NCI-H128 (cell line): ENCODE data around the gene MEF2A.
"Not testable (repeated sequence)": the region's sequence is repeated elsewhere in the genome, so short reads cannot be mapped to it uniquely, and the experiment has no call there.

Experiments used
- DNase-seq: peaks from one replicate; lab custom pipeline; 2025; ENCODE audit not compliant: unreplicated experiment; lab: John Stamatoyannopoulos, UW

The MEF2A gene

GRCh38 chr15:99565299-99566156 is at the start of gene MEF2A:
MEF2A (plus strand) TSS chr15:99565984; CDS start chr15:99633120, 67,136 bp downstream.
- peak; percentile 69 for DNase-seq

- no peak for DNase-seq
These were observed 47.6 kb upstream of the MEF2A start for GRCh38 chr15:99518191-99518590.

- DNase-seq = not testable (repeated sequence)
These were observed 46.4 kb upstream of the MEF2A start for GRCh38 chr15:99519366-99519765.

DNA sequence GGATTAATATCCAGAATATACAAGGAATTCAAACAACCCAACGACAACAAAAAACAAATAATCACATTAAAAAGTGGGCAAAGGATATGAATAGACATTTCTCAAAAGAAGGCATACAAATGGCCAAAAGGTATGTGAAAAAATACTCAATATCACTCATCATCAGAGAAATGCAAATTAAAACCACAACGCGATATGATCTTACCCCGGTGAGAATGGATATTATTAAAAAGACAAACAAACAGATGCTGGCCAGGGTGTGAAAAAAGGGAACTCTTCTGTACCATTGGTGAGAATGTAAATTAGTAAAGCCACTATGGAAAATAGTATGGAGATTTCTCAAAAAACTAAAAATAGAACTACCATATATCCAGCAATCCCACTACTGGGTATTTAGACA is 43.5 kb upstream of the MEF2A start:
- no peak for DNase-seq

GRCh38 chr15:99526176-99526575 is 39.6 kb upstream of the MEF2A start:
- no peak for DNase-seq

GRCh38 chr15:99526671-99527070 is 39.1 kb upstream of the MEF2A start:
- DNase-seq = no peak

DNA sequence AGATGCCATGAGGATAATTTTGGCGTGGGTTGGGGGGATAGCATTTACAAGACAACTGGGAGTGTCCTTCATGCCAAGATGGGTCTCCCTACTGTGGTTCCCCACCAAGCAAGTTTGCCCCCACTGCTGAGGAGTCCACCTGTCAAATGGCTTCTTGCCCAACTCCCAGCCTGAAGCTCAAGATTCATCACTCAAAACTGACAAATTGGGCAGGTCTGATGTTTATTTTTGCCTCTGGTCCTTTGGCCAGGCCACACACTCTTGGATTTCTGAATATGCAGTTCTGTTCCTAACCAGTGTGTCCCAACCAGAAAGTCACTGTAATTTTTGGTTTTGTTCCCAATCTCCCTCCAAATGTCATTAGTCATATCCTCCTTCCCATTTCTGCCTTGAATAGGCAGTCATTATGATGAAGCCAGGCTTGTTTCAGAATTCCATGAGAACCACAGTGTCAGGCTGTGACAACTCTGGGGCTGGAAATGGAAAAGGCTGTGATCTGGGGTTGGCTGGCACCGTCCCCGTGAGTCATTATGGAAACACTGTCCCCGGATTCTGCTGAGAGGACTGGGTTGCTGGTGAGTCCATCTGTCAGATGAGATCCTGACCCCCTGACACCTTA is 29.3 kb upstream of the MEF2A start:
- DNase-seq = no peak

DNA sequence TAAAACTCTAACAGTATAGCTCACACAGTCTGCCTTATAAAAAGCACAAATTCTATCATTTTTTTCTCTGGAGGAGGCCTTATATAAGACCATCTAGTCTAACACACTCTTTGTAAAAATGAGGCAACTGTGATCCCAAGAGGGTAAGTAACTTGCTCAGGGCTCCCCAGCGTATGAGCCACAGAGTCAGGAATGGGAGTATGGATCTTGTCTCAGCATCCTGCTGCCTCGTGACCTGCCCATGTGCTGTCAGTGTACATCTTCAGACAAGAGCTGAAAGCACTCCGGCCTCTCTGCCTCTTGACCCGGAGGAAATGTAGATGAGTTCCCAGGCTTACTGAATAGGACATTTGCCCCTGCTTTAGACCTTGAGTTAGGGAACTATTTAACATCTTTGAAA is 28.4 kb upstream of the MEF2A start:
- no peak for DNase-seq

DNA sequence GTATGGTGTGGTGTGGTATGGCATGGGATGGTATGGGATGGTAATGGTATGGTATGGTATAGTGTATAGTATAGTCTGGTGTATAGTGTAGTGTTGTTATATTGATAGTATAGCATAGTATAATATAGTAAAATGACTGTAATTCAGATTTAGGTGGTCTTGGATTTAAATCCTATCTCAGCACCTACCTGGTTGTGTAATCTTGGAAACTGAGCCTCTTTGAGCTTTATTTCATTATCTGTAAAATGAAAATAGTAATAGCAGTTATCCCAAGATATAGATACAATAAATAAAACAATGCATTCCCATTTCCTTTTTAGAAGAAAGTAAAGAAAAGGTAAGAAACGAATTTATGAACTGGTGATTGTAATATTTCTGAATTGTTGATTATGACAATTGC is 27.5 kb upstream of the MEF2A start:
- no peak for DNase-seq

DNA sequence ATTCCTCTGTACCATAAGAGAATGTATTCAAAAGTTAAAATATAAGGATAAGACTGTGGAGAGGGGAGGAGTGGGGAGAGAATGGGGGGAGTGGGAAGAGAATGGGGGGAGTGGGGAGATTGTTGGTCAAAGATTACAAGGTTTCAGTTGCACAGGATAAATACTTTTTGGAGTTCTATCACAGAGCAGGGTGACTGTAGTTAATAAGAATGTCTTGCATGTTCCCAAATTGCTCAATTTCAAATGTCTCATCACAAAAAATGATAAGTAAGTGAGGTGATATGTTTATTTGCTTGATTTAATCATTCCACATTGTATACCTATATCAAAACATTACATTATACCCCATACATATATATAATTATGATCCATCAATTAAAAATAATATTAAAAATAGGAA is 23.0 kb upstream of the MEF2A start:
- no peak for DNase-seq

DNA sequence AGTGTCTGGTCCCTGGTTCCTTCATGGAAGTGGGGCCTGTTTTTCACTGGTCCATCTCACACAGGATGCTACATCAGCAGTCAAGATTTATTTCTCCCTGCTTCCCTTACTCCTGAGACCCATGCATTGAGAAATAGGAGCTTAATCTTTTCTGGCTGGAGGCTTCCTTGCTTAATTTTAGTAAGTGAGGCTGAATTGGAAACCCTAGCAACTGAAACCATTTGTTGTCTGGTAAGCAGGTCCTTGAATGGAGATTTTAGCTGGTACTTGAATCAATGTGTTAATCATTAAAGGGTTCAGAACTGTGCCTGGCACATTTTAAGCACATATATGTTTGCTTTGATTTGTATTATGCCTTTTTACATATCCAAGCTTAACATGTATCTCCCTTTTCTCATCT is 20.2 kb upstream of the MEF2A start:
- no peak for DNase-seq

GRCh38 chr15:99546441-99547100 is 19.2 kb upstream of the MEF2A start:
- no peak for DNase-seq

DNA sequence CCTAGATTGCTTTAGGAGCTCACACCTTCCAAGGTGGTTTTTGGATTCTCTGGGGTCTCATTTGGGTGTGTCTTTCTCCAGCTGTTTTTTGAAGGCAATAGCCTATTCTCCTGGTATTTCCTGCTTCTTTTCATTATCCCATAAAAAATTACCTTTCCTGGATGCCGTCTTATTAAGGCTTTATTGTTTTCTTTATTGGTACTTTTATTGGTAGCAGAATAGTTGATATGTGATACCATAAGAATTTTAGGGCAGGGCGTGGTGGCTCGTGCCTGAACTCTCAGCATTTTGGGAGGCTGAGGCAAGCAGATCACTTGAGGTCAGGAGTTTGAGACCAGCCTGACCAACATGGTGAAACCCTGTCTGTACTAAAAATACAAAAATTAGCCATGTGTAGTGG is 18.3 kb upstream of the MEF2A start:
- DNase-seq = no peak

- DNase-seq = no peak
These were observed 15.7 kb upstream of the MEF2A start for GRCh38 chr15:99550077-99550476.

- no peak for DNase-seq
These were observed 13.7 kb upstream of the MEF2A start for GRCh38 chr15:99552111-99552510.

DNA sequence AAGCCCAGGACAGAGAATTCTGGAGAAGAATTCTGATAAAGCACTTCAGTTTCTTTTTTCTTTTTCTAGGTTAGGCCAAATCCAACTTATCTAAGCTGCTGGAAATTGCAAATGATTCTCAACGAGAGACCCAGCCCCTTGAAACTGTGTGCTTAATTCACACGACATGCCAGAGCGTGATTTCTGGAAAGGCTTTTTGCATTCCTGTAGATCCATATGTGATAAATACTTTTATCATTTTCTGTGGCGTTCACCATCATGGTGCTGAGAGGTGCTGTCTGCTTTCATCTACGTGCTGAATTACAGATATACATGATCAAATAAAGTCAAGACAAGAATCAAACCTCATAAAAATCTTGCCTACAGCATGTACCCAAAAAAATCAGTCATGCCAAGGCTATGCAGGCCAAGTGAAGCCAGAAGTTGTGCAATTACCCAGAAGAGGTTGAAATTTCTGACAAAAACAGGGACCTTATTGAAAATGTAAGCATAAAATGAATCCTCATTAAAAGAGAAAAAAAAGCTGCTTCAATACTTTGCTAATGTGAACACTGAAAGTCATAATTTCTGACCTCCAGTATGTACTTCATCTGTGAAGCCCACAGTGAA is 10.8 kb upstream of the MEF2A start:
- no peak for DNase-seq

GRCh38 chr15:99556011-99556410 is 9.8 kb upstream of the MEF2A start:
- no peak for DNase-seq

- DNase-seq = no peak
These were observed 9.2 kb upstream of the MEF2A start for GRCh38 chr15:99556578-99556977.

GRCh38 chr15:99558084-99558483 is 7.7 kb upstream of the MEF2A start:
- no peak for DNase-seq

- no peak for DNase-seq
These were observed 7.2 kb upstream of the MEF2A start for GRCh38 chr15:99558571-99558970.

DNA sequence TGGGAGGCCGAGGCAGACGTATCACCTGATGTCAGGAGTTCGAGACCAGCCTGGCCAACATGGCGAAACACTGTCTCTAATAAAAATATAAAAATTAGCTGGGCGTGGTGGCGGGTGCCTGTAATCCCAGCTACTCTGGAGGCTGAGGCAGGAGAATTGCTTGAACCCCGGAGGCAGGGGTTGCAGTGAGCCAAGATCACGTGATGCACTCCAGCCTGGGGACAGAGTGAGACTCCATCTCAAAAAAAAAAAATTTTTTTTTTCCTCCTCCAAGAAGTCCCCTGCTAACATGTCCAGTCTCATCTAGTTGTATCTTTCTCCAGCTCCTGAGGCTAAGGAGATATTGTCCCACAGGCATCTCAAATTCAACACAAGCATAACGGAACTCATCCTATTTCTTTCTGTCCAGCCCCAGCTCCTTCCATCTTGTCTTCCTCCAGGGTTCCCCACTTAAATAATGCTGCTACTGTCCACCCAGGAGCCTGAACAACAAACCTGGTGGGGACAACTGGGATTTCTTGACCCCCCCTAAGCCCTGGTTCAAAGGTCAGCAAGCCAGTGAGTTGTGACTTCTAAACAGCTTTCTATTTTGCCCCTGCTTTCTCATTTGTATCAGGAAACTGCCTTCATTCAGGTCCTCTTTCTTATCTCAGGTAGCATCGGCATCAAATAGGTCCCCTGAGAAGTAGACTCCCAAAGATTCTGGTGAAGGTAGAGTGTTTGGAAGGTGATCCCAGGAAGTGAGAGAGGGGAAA is 4.1 kb upstream of the MEF2A start:
- DNase-seq = no peak
